ENCODE measurements around the gene GIT2. TPM values are rescaled to one million over a fixed set of nuclear protein-coding genes. Genes with fewer than 3 reads are reported as not detected.

Gene GIT2
- total and polyA plus RNA-seq, 10 of the 15 experiments (the other 5 are each of a cell fraction or from before 2014, with no cell fraction given), result 9.1 to 49.9 (median 43.9) TPM

GRCh38 chr12:109899783-109900751 lies 96.1 kb downstream of the GIT2 start, which contains the start of gene TCHP (continued):
- TF ChIP-seq NR2C1 (IDR thresholded peaks at IDR 0.05), result no peak
- TF ChIP-seq CBFB (IDR thresholded peaks at IDR 0.05; ENCODE audit: low read depth), result peak; percentile 62; the same call in 1 of the 2 replicates
- TF ChIP-seq RELB (IDR thresholded peaks at IDR 0.05; ENCODE audit: low read depth), result peak; percentile 69
- TF ChIP-seq CEBPB (IDR thresholded peaks at IDR 0.05; ENCODE audit: borderline replicate concordance in 1 of 2, low read depth in 2 of 2, low read length in 2 of 2), result no peak
- TF ChIP-seq SMAD1 (IDR thresholded peaks at IDR 0.05; ENCODE audit: low read depth, partially characterized antibody), result no peak
- peak; percentile 28 for TF ChIP-seq SMC3 (IDR thresholded peaks at IDR 0.05; ENCODE audit: borderline replicate concordance, low read length)
- no peak for TF ChIP-seq PAX8 (IDR thresholded peaks at IDR 0.05)
- 0 out of 2 replicates have a peak, but pooled peaks have one; percentile 30 for TF ChIP-seq REST (IDR thresholded peaks at IDR 0.05; ENCODE audit: low read depth, low read length)
- TF ChIP-seq NR2C2 (IDR thresholded peaks at IDR 0.05; ENCODE audit: borderline replicate concordance, control insufficient read depth, insufficient read length, low read depth), result no peak
- TF ChIP-seq MYB (IDR thresholded peaks at IDR 0.05; ENCODE audit: borderline replicate concordance, low read depth, low read length), result no peak
- TF ChIP-seq SPI1 (IDR thresholded peaks at IDR 0.05; ENCODE audit: borderline replicate concordance, insufficient read depth, low read depth, low read length), result no peak
- no peak for TF ChIP-seq MTA2 (IDR thresholded peaks at IDR 0.05; ENCODE audit: low read depth)
- peak; percentile 43; the same call in 1 of the 2 replicates for TF ChIP-seq RAD21 (IDR thresholded peaks at IDR 0.05; ENCODE audit: insufficient read depth, low read depth, low read length)
- TF ChIP-seq SP1 (IDR thresholded peaks at IDR 0.05; ENCODE audit: low read depth, low read length), result no peak
- peak; percentile 59 for TF ChIP-seq NBN (IDR thresholded peaks at IDR 0.05)
- TF ChIP-seq BCLAF1 (IDR thresholded peaks at IDR 0.05), result no peak
- TF ChIP-seq ETV6 (conservative IDR thresholded peaks at IDR 0.05 in 1 of 2, IDR thresholded peaks at IDR 0.05 in 1 of 2; ENCODE audit: borderline replicate concordance in 1 of 2, low read depth in 1 of 2), result peak in 1 of 2 experiments; percentile 22; a peak in 1 of 4 replicates
- TF ChIP-seq NKRF (conservative IDR thresholded peaks at IDR 0.05), result peak; percentile 94
